Measurements from ENCODE around the gene TANGO2. TPM values are rescaled to one million over a fixed set of nuclear protein-coding genes. Genes with fewer than 3 reads are reported as not detected.

TANGO2 gene
- total and polyA plus RNA-seq, 9 of the 15 experiments (the other 6 are each of a cell fraction or from before 2014, with no cell fraction given): 15.5 to 94.9 (median 70.1) TPM

DNA sequence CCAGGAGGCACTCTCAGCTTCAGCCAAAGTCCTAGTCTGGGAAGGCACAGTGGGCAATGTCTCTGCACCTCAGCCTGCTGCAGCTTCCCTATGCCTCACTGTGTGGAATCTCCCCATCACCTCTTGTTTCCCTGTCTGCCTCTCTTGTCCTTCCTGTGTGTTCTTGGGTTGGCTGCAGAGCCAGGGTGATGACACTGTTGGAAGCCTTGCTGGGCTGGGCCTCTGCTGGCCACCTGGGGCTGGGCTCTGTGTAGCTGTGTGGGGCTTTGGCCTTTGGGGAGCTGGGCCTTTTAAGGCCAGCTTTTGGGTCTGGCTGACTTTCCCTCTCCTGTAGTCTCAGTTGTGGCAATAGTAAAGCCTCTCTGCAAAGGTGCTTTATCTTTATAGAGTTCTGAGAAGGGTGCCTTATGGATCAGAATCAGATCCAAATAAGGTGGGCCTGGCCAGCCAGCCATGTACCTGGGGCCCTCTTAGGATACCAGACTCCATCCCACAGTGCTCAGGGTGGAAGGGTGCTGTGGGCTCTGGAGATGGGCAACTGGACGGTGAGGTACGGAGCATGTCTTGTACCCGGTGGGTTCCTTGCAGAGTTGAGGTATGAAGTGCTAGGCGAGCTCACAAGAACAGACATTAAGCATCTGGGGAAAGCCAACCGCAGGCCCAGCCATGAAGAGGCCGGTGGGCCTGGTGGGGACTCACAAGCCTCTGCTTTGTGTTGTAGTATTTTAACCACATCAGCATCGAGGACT, 84.7 kb downstream of the TANGO2 start (continued):
- TF ChIP-seq, protein P1, sequence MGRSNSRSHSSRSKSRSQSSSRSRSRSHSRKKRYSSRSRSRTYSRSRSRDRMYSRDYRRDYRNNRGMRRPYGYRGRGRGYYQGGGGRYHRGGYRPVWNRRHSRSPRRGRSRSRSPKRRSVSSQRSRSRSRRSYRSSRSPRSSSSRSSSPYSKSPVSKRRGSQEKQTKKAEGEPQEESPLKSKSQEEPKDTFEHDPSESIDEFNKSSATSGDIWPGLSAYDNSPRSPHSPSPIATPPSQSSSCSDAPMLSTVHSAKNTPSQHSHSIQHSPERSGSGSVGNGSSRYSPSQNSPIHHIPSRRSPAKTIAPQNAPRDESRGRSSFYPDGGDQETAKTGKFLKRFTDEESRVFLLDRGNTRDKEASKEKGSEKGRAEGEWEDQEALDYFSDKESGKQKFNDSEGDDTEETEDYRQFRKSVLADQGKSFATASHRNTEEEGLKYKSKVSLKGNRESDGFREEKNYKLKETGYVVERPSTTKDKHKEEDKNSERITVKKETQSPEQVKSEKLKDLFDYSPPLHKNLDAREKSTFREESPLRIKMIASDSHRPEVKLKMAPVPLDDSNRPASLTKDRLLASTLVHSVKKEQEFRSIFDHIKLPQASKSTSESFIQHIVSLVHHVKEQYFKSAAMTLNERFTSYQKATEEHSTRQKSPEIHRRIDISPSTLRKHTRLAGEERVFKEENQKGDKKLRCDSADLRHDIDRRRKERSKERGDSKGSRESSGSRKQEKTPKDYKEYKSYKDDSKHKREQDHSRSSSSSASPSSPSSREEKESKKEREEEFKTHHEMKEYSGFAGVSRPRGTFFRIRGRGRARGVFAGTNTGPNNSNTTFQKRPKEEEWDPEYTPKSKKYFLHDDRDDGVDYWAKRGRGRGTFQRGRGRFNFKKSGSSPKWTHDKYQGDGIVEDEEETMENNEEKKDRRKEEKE (IDR thresholded peaks at IDR 0.05; ENCODE audit: borderline replicate concordance in 1 of 2, control insufficient read depth in 1 of 2, low read depth in 2 of 2, low read length in 1 of 2): no peak
- no peak for TF ChIP-seq KDM1A (IDR thresholded peaks at IDR 0.05)
- TF ChIP-seq COPS2 (conservative IDR thresholded peaks at IDR 0.05): no peak
- TF ChIP-seq ZSCAN29 (IDR thresholded peaks at IDR 0.05): no peak
- TF ChIP-seq, protein P2, sequence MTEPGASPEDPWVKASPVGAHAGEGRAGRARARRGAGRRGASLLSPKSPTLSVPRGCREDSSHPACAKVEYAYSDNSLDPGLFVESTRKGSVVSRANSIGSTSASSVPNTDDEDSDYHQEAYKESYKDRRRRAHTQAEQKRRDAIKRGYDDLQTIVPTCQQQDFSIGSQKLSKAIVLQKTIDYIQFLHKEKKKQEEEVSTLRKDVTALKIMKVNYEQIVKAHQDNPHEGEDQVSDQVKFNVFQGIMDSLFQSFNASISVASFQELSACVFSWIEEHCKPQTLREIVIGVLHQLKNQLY (CRISPR knock-in tag; conservative IDR thresholded peaks at IDR 0.05): peak in 1 of 2 experiments; percentile 65; a peak in 1 of 4 replicates

Measured in K562 (cell line).